ENCODE results near the gene GPI. TPM values are rescaled to one million over a fixed set of nuclear protein-coding genes. Genes with fewer than 3 reads are reported as not detected.
"Not testable (repeated sequence)": the region's sequence is repeated elsewhere in the genome, so short reads cannot be mapped to it uniquely, and the experiment has no call there.

GPI gene
- total RNA-seq, 1 donor from 2014 or later = 598 TPM

- Mint-ChIP-seq H3K27me3 (no peaks in the 10 kb centered on the region), H3K9me3 (no peaks in the 10 kb centered on the region), H3K4me3 (peak overlapping the region; percentile 100), H3K4me1 (peaks cover 64% of the 10 kb centered on the region), H3K27ac (peak overlapping the region; percentile 96), H3K36me3 (ENCODE audit: low read depth) (peaks cover 62% of the 10 kb centered on the region)
- intact Hi-C loops (cut with micrococcal nuclease) = no loop called here
- no peak for DNase-seq
Observed at GRCh38 chr19:34366738-34367623, 2.0 kb downstream of the GPI start.

DNA sequence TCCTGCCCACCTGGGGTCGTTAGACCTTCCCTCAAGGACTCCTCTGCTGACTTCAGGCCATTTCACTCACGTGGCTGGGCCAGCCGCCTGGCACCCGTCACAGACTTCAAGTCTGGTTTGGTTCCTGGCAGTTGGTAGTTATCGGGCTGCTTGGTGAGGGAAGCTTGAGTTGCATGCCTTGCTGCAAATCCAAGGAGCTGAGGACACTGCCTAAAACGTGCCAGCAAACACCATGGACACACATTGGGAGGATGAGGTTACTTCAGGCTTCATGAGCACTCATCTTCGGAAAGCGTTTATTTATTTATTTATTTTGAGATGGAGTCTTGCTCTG, 2.6 kb downstream of the GPI start:
- no peak for DNase-seq
- peaks cover 59% of the 10 kb centered on the region for H3K4me1 Mint-ChIP-seq
- H3K27ac Mint-ChIP-seq = peak overlapping the region; percentile 62
- no peaks in the 10 kb centered on the region for H3K27me3 Mint-ChIP-seq
- intact Hi-C loops (cut with micrococcal nuclease) = no loop called here
- no peaks in the 10 kb centered on the region for H3K9me3 Mint-ChIP-seq
- H3K4me3 Mint-ChIP-seq = peak overlapping the region; percentile 100
- H3K36me3 Mint-ChIP-seq (ENCODE audit: low read depth) = peaks cover 67% of the 10 kb centered on the region

GRCh38 chr19:34368338-34368737, 3.3 kb downstream of the GPI start:
- no peak for DNase-seq
- intact Hi-C loops (cut with micrococcal nuclease) = no loop called here
- no peaks in the 10 kb centered on the region for H3K27me3 Mint-ChIP-seq
- H3K4me3 Mint-ChIP-seq = peak overlapping the region; percentile 100
- H3K9me3 Mint-ChIP-seq = no peaks in the 10 kb centered on the region
- H3K27ac Mint-ChIP-seq = peak overlapping the region; percentile 59
- peaks cover 51% of the 10 kb centered on the region for H3K4me1 Mint-ChIP-seq
- H3K36me3 Mint-ChIP-seq (ENCODE audit: low read depth) = peaks cover 67% of the 10 kb centered on the region

DNA sequence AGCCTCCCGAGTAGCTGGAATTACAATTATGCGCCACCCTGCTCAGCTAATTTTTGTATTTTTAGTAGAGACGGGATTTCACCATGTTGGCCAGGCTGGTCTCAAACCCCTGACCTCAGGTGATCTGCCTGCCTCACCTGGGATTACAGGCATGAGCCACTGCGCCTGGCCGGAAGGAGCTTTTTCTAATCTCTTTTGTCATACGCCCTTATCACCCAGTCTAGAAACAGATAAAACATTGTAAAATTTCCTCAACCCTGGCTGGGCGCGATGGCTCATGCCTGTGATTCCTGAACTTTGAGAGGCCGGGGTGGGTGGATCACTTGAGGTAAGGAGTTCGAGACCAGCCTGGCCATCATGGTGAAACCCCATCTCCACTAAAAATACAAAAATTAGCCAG, 4.2 kb downstream of the GPI start:
- DNase-seq; H3K9me3 Mint-ChIP-seq; H3K27me3 Mint-ChIP-seq; intact Hi-C loops (cut with micrococcal nuclease); H3K27ac Mint-ChIP-seq: not testable (repeated sequence)
- peak overlapping the region; percentile 35 for H3K4me3 Mint-ChIP-seq
- H3K36me3 Mint-ChIP-seq (ENCODE audit: low read depth) = peaks cover 71% of the 10 kb centered on the region
- H3K4me1 Mint-ChIP-seq = peaks cover 54% of the 10 kb centered on the region

GRCh38 chr19:34370117-34370516, 5.1 kb downstream of the GPI start:
- peaks cover 76% of the 10 kb centered on the region for H3K36me3 Mint-ChIP-seq (ENCODE audit: low read depth)
- H3K4me3 Mint-ChIP-seq = peak overlapping the region; percentile 10
- peaks cover 52% of the 10 kb centered on the region for H3K4me1 Mint-ChIP-seq
- H3K9me3 Mint-ChIP-seq = no peaks in the 10 kb centered on the region
- no peaks in the 10 kb centered on the region for H3K27me3 Mint-ChIP-seq
- intact Hi-C loops (cut with micrococcal nuclease) = no loop called here
- no peak for DNase-seq
- H3K27ac Mint-ChIP-seq = peak overlapping the region; percentile 7

- H3K4me1 Mint-ChIP-seq = peaks cover 53% of the 10 kb centered on the region
- DNase-seq = no peak
- H3K27me3 Mint-ChIP-seq = no peaks in the 10 kb centered on the region
- intact Hi-C loops (cut with micrococcal nuclease) = no loop called here
- peak overlapping the region; percentile 7 for H3K27ac Mint-ChIP-seq
- H3K9me3 Mint-ChIP-seq = no peaks in the 10 kb centered on the region
- H3K36me3 Mint-ChIP-seq (ENCODE audit: low read depth) = peaks cover 79% of the 10 kb centered on the region
- peak overlapping the region; percentile 10 for H3K4me3 Mint-ChIP-seq
Observed at GRCh38 chr19:34370983-34371382, 6.0 kb downstream of the GPI start.

- Mint-ChIP-seq H3K36me3 (ENCODE audit: low read depth) (peaks cover 67% of the 10 kb centered on the region), H3K27ac (peak overlapping the region; percentile 70), H3K9me3 (no peaks in the 10 kb centered on the region), H3K4me1 (peaks cover 29% of the 10 kb centered on the region), H3K27me3 (no peaks in the 10 kb centered on the region), H3K4me3 (peak overlapping the region; percentile 1)
- intact Hi-C loops (cut with micrococcal nuclease) = no loop called here
- DNase-seq = no peak
Observed at GRCh38 chr19:34373601-34374288, 8.7 kb downstream of the GPI start.

GRCh38 chr19:34375598-34375997, 10.6 kb downstream of the GPI start:
- intact Hi-C loops (cut with micrococcal nuclease) = no loop called here
- H3K27ac Mint-ChIP-seq = peak overlapping the region; percentile 71
- no peaks in the 10 kb centered on the region for H3K27me3 Mint-ChIP-seq
- H3K4me3 Mint-ChIP-seq = no peak overlapping the region
- DNase-seq = no peak
- H3K9me3 Mint-ChIP-seq = no peaks in the 10 kb centered on the region
- peaks cover 64% of the 10 kb centered on the region for H3K36me3 Mint-ChIP-seq (ENCODE audit: low read depth)
- H3K4me1 Mint-ChIP-seq = peaks cover 20% of the 10 kb centered on the region

- no peak overlapping the region for H3K4me3 Mint-ChIP-seq
- H3K27me3 Mint-ChIP-seq = no peaks in the 10 kb centered on the region
- peaks cover 75% of the 10 kb centered on the region for H3K36me3 Mint-ChIP-seq (ENCODE audit: low read depth)
- H3K4me1 Mint-ChIP-seq = peaks cover 14% of the 10 kb centered on the region
- no peaks in the 10 kb centered on the region for H3K9me3 Mint-ChIP-seq
- H3K27ac Mint-ChIP-seq = no peak overlapping the region
- DNase-seq = no peak
- intact Hi-C loops (cut with micrococcal nuclease) = no loop called here
Observed at GRCh38 chr19:34380639-34381241, 15.7 kb downstream of the GPI start.

GRCh38 chr19:34381399-34382251, 16.6 kb downstream of the GPI start:
- no peak for DNase-seq
- Mint-ChIP-seq H3K36me3 (ENCODE audit: low read depth) (peaks cover 79% of the 10 kb centered on the region), H3K4me3 (no peak overlapping the region), H3K27ac (no peak overlapping the region), H3K4me1 (peaks cover 16% of the 10 kb centered on the region), H3K27me3 (no peaks in the 10 kb centered on the region), H3K9me3 (no peaks in the 10 kb centered on the region)
- intact Hi-C loops (cut with micrococcal nuclease) = no loop called here

- intact Hi-C loops (cut with micrococcal nuclease) = no loop called here
- H3K9me3 Mint-ChIP-seq = no peaks in the 10 kb centered on the region
- no peak overlapping the region for H3K4me3 Mint-ChIP-seq
- no peak for DNase-seq
- H3K4me1 Mint-ChIP-seq = peaks cover 16% of the 10 kb centered on the region
- H3K27ac Mint-ChIP-seq = no peak overlapping the region
- H3K36me3 Mint-ChIP-seq (ENCODE audit: low read depth) = peaks cover 79% of the 10 kb centered on the region
- no peaks in the 10 kb centered on the region for H3K27me3 Mint-ChIP-seq
Observed at GRCh38 chr19:34382471-34382870, 17.5 kb downstream of the GPI start.

GRCh38 chr19:34383599-34383998, 18.6 kb downstream of the GPI start:
- intact Hi-C loops (cut with micrococcal nuclease) = no loop called here
- peaks cover 16% of the 10 kb centered on the region for H3K4me1 Mint-ChIP-seq
- peaks cover 77% of the 10 kb centered on the region for H3K36me3 Mint-ChIP-seq (ENCODE audit: low read depth)
- H3K27ac Mint-ChIP-seq = no peak overlapping the region
- H3K27me3 Mint-ChIP-seq = no peaks in the 10 kb centered on the region
- no peak for DNase-seq
- H3K9me3 Mint-ChIP-seq = no peaks in the 10 kb centered on the region
- H3K4me3 Mint-ChIP-seq = no peak overlapping the region

DNA sequence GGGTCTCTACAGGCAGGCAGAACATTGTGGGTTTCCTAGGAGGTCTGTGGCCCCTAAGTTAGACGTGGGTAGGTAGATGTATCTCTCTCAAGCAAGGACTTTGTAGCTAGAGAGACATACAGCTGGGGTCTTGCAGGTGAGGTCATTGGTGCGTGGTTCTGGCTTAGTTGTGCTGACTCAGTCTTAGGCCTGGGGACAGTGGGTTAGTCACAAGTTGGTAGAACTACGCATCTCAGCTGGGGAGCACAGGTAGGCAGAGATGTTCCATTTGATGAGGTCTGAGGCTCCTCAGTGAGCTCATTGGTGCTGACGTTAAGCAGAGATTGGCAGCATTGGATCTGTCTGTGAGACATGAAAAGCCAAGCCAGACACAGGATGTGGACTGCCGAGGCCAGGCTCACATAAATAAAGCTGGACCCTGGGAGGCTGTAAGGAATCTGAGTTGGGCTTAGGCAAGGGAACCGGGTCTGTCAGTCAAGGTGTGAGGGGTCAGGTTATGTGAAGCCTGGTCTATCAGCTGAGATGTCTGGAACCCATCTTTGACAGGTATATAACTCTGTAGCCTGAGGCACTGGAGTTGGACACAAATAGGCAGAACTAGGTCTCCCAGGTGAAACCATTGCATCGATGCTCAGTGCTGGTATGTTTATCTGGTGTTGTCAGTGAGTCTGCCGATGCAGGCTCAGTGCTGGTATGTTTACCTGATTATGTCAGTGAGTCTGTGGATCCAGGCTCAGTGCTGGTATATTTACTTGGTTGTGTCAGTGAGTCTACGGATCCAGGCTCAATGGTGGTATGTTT, 21.8 kb downstream of the GPI start:
- peaks cover 14% of the 10 kb centered on the region for H3K4me1 Mint-ChIP-seq
- peak overlapping the region; percentile 34 for H3K27ac Mint-ChIP-seq
- peaks cover 52% of the 10 kb centered on the region for H3K36me3 Mint-ChIP-seq (ENCODE audit: low read depth)
- no peak overlapping the region for H3K4me3 Mint-ChIP-seq
- H3K9me3 Mint-ChIP-seq = no peaks in the 10 kb centered on the region
- no peak for DNase-seq
- no peaks in the 10 kb centered on the region for H3K27me3 Mint-ChIP-seq
- intact Hi-C loops (cut with micrococcal nuclease) = no loop called here

All from activated CD4-positive, alpha-beta T cell treated with anti-CD3 and anti-CD28 coated beads, Interleukin-2, amount 10 ng/mL, durations not matched to agents 24 days and 14 days (primary cell).